ENCODE results near the gene TLX2. TPM values are rescaled to one million over a fixed set of nuclear protein-coding genes. Genes with fewer than 3 reads are reported as not detected.

Gene TLX2
- polyA plus RNA-seq, 3 donors: not detected

DNA sequence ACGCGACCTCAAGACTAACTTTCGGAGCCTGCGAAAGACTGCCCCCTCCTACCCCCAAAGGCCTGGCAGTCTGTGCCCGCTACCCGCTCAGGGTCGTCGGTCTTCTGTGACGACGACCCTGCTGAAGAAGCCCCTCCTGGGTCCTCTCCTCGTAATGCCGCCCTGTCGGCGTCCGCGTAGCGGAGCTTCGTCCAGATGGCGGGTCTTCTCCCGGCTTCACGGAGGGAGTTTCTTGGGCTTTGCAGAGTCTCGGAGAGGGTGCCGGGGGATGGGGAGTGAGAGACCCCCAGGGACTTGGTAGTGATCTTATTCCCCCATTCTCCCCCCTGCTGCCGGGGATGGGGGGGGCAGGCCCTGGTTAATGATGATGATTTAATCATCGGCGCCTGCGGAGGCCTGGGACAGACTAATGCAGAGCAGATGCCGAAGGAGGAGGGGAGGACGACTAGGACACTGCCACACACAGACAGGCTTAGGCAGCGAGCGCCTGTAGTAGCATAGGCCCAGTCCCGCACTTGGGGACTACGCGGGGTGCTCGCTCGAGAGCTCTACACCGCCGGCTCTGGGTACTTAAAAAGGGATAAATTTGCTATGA is 6.2 kb upstream of the TLX2 start:
- Mint-ChIP-seq H3K4me3 (peak overlapping the region; percentile 96 to 100), H3K4me1 (peaks cover 54% of the 10 kb centered on the region), H3K36me3 (peaks cover 27 to 36% of the 10 kb centered on the region in 2 donors), H3K27ac (peak overlapping the region; percentile 98 to 100 (median 100)), H3K9me3 (peaks cover 0 to 16% (median 11%) of the 10 kb centered on the region in 7 donors), H3K27me3 (ENCODE audit: low read depth in 3 of 3) (peaks cover 43 to 58% (median 48%) of the 10 kb centered on the region in 3 donors)
- H3K9ac ChIP-seq (ENCODE audit: insufficient read depth, low read length, poor library complexity, severe bottlenecking): peak overlapping the region; percentile 88
- H3K4me2 ChIP-seq (replicated peaks; ENCODE audit: extremely low read depth, low read length, poor library complexity, severe bottlenecking): peak overlapping the region; percentile 96
- peaks cover 47 to 52% of the 10 kb centered on the region in 2 donors for H3K4me1 ChIP-seq (ENCODE audit: control insufficient read depth in 1 of 2, insufficient read depth in 2 of 2, low read length in 2 of 2)
- H3K27me3 ChIP-seq (ENCODE audit: control insufficient read depth in 2 of 2, insufficient read depth in 2 of 2, low read length in 2 of 2): peaks cover 30 to 51% of the 10 kb centered on the region in 2 donors
- TF ChIP-seq, protein P1, sequence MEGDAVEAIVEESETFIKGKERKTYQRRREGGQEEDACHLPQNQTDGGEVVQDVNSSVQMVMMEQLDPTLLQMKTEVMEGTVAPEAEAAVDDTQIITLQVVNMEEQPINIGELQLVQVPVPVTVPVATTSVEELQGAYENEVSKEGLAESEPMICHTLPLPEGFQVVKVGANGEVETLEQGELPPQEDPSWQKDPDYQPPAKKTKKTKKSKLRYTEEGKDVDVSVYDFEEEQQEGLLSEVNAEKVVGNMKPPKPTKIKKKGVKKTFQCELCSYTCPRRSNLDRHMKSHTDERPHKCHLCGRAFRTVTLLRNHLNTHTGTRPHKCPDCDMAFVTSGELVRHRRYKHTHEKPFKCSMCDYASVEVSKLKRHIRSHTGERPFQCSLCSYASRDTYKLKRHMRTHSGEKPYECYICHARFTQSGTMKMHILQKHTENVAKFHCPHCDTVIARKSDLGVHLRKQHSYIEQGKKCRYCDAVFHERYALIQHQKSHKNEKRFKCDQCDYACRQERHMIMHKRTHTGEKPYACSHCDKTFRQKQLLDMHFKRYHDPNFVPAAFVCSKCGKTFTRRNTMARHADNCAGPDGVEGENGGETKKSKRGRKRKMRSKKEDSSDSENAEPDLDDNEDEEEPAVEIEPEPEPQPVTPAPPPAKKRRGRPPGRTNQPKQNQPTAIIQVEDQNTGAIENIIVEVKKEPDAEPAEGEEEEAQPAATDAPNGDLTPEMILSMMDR (IDR thresholded peaks at IDR 0.05): no peak
- peaks cover 0 to 4% of the 10 kb centered on the region in 2 donors for H3K9me3 ChIP-seq (replicated peaks in 1 of 2; ENCODE audit: control insufficient read depth in 1 of 2, insufficient read depth in 1 of 2, low read length in 2 of 2)
- intact Hi-C loops (cut with micrococcal nuclease): loop anchor here in 1 of 2 donors (1.0 kb wide), 1 partner anchor 21 kb away; the partner anchor contains the start of genes AUP1 and HTRA2
- WGBS (ENCODE audit: insufficient coverage): 14% methylated on average over 19 of the region's 38 CpGs
- H2AFZ ChIP-seq (ENCODE audit: insufficient read depth, low read depth, low read length, poor library complexity, severe bottlenecking): peak overlapping the region; percentile 99
- H3K79me2 ChIP-seq (ENCODE audit: insufficient read depth, low read length): peaks cover 28% of the 10 kb centered on the region
- DNase-seq: peak in 1 of 3 donors; percentile 19
- no peaks in the 10 kb centered on the region for H4K20me1 ChIP-seq (ENCODE audit: insufficient read depth, low read length)
- peak overlapping the region; percentile 95 to 98 for H3K27ac ChIP-seq (ENCODE audit: low read depth in 1 of 2, low read length in 2 of 2)
- no peaks in the 10 kb centered on the region for H3K36me3 ChIP-seq (replicated peaks in 1 of 2; ENCODE audit: control insufficient read depth in 1 of 2, insufficient read depth in 2 of 2, low read length in 2 of 2)
- H3K4me3 ChIP-seq (replicated peaks in 1 of 3; ENCODE audit: low read depth in 2 of 3, low read length in 3 of 3): peak overlapping the region; percentile 61 to 88 (median 79)

DNA sequence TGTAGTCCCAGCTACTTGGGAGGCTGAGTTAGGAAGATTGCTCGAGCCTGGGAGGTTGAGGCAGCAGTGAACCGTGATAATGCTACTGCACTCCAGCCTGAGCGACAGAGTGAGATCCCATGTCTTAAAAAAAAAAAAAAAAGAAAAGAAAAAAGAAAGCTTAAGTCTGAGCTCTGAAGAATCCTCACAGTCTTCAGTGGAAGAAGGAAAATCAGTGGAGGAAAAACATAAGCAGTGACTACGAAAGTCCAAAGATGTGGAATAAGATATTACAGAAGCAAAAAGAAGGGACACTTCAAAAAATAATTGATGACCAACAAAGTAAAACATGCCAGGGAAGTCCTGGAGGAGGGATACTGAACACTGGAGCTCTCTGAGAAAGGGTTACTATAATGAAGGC is 4.0 kb upstream of the TLX2 start:
- Mint-ChIP-seq H3K36me3 (peaks cover 15 to 26% of the 10 kb centered on the region in 2 donors), H3K27me3 (ENCODE audit: low read depth in 3 of 3) (peaks cover 56 to 74% (median 64%) of the 10 kb centered on the region in 3 donors), H3K4me1 (peaks cover 45% of the 10 kb centered on the region), H3K4me3 (peak overlapping the region in 1 of 2 donors; percentile 87), H3K9me3 (peaks cover 0 to 22% (median 14%) of the 10 kb centered on the region in 7 donors), H3K27ac (no peak overlapping the region)
- no peak overlapping the region for H2AFZ ChIP-seq (ENCODE audit: insufficient read depth, low read depth, low read length, poor library complexity, severe bottlenecking)
- DNase-seq: no peak
- no peak overlapping the region for H3K27ac ChIP-seq (ENCODE audit: low read depth in 1 of 2, low read length in 2 of 2)
- no peaks in the 10 kb centered on the region for H4K20me1 ChIP-seq (ENCODE audit: insufficient read depth, low read length)
- peaks cover 49 to 74% of the 10 kb centered on the region in 2 donors for H3K27me3 ChIP-seq (ENCODE audit: control insufficient read depth in 2 of 2, insufficient read depth in 2 of 2, low read length in 2 of 2)
- no peak overlapping the region for H3K9ac ChIP-seq (ENCODE audit: insufficient read depth, low read length, poor library complexity, severe bottlenecking)
- H3K4me1 ChIP-seq (ENCODE audit: control insufficient read depth in 1 of 2, insufficient read depth in 2 of 2, low read length in 2 of 2): peaks cover 39 to 46% of the 10 kb centered on the region in 2 donors
- no peak overlapping the region for H3K4me3 ChIP-seq (replicated peaks in 1 of 3; ENCODE audit: low read depth in 2 of 3, low read length in 3 of 3)
- peaks cover 17% of the 10 kb centered on the region for H3K79me2 ChIP-seq (ENCODE audit: insufficient read depth, low read length)
- H3K36me3 ChIP-seq (replicated peaks in 1 of 2; ENCODE audit: control insufficient read depth in 1 of 2, insufficient read depth in 2 of 2, low read length in 2 of 2): no peaks in the 10 kb centered on the region
- no peak overlapping the region for H3K4me2 ChIP-seq (replicated peaks; ENCODE audit: extremely low read depth, low read length, poor library complexity, severe bottlenecking)
- intact Hi-C loops (cut with micrococcal nuclease): no loop called here
- TF ChIP-seq, protein P1 (IDR thresholded peaks at IDR 0.05): no peak
- 73% methylated on average over 2 of the region's 4 CpGs for WGBS (ENCODE audit: insufficient coverage)
- H3K9me3 ChIP-seq (replicated peaks in 1 of 2; ENCODE audit: control insufficient read depth in 1 of 2, insufficient read depth in 1 of 2, low read length in 2 of 2): peaks cover 0 to 8% of the 10 kb centered on the region in 2 donors

Data from CD14-positive monocyte (primary cell).